Fibroblast of lung (primary cell): Measurements from ENCODE around the gene CLCF1. TPM values are rescaled to one million over a fixed set of nuclear protein-coding genes. Genes with fewer than 3 reads are reported as not detected.
"Not testable (repeated sequence)": the region's sequence is repeated elsewhere in the genome, so short reads cannot be mapped to it uniquely, and the experiment has no call there.

Experiments
- DNase-seq, 2 donors: peaks; one replicate each; pipeline versions ENCODE4 v3.0.0 to v3.0.0-alpha.2; 2010; ENCODE audit warnings: low read depth in 2 of 2
- H2AFZ ChIP-seq: 2 replicates; pipeline ENCODE4 v1.5.1; 2012; ENCODE audit warnings: low read length, control low read depth, inconsistent platforms
- H3K27ac ChIP-seq: 2 replicates; pipeline ENCODE4 v1.5.1; 2011; ENCODE audit warnings: low read length, control low read depth; ENCODE audit not compliant: insufficient read depth
- H3K27me3 ChIP-seq: 2 replicates; pipeline ENCODE4 v1.5.1; 2011; ENCODE audit warnings: mild to moderate bottlenecking, low read length; ENCODE audit not compliant: control insufficient read depth, insufficient read depth
- H3K36me3 ChIP-seq: 2 replicates; pipeline ENCODE4 v1.5.1; 2011; ENCODE audit warnings: low read length; ENCODE audit not compliant: control insufficient read depth, insufficient read depth
- H3K4me1 ChIP-seq: 2 replicates; pipeline ENCODE4 v1.5.1; 2011; ENCODE audit warnings: low read length; ENCODE audit not compliant: control insufficient read depth, insufficient read depth; ENCODE audit errors: extremely low read depth
- H3K4me2 ChIP-seq: 2 replicates; pipeline ENCODE4 v1.5.1; 2011; ENCODE audit warnings: low read length, control low read depth; ENCODE audit not compliant: insufficient read depth; ENCODE audit errors: extremely low read depth
- H3K4me3 ChIP-seq, 4 experiments: fragments of 200-600 bp in 1 of 4; sonication (generic) in 1 of 4; replicated peaks in 1 of 4; 2 replicates each; pipeline ENCODE4 v1.5.1; 2011 to 2016; ENCODE audit warnings: low read length in 4 of 4, low read depth in 3 of 4, mild to moderate bottlenecking in 3 of 4, control low read depth in 2 of 4, inconsistent platforms in 1 of 4, mixed read lengths in 1 of 4; ENCODE audit not compliant: insufficient read depth in 1 of 4; ENCODE audit errors: control extremely low read depth in 1 of 4
- H3K79me2 ChIP-seq: 2 replicates; pipeline ENCODE4 v1.5.1; 2012; ENCODE audit warnings: mild to moderate bottlenecking, low read length, inconsistent platforms; ENCODE audit not compliant: control insufficient read depth, insufficient read depth
- H3K9ac ChIP-seq: 2 replicates; pipeline ENCODE4 v1.5.1; 2011; ENCODE audit warnings: mild to moderate bottlenecking, low read length, control low read depth; ENCODE audit not compliant: insufficient read depth
- H3K9me3 ChIP-seq: 2 replicates; pipeline ENCODE4 v1.5.1; 2012; ENCODE audit warnings: low read depth, low read length; ENCODE audit not compliant: control insufficient read depth, insufficient read depth
- H4K20me1 ChIP-seq: 2 replicates; pipeline ENCODE4 v1.5.1; 2011; ENCODE audit warnings: low read length; ENCODE audit not compliant: control insufficient read depth, insufficient read depth; ENCODE audit errors: extremely low read depth
- EZH2 ChIP-seq: IDR thresholded peaks from 2 replicates; pipeline ENCODE4 v1.5.1; 2012; ENCODE audit warnings: low read length, control low read depth, mild to moderate bottlenecking; ENCODE audit errors: missing control alignments
- polyA plus RNA-seq, 2 donors: library from polyadenylated mRNA; depleted of rRNA in 1 of 2; stranded (reverse) in 1 of 2; unstranded in 1 of 2; fragments of >200 nt; gene quantifications; 2 replicates each; pipeline ENCODE4 v1.2.1, GENCODE V29; 2011 to 2012; ENCODE audit warnings: missing spikeins in 1 of 2
- total RNA-seq: library from RNA; depleted of rRNA; stranded (reverse); fragments of >200 nt; gene quantifications from 2 replicates; pipeline ENCODE4 v1.2.1, GENCODE V29; 2014
- TF ChIP-seq, protein P1 (sequence below), 2 donors: IDR thresholded peaks in 1 of 2; conservative IDR thresholded peaks in 1 of 2; 1 replicate in 1 of 2; 2 replicates in 1 of 2; pipeline ENCODE4 v1.5.1; 2011 to 2012; ENCODE audit warnings: low read length in 2 of 2, control low read depth in 1 of 2, inconsistent platforms in 1 of 2, low read depth in 1 of 2, mild to moderate bottlenecking in 1 of 2

The CLCF1 gene
- total and polyA plus RNA-seq, 2 donors (not counting 1 experiment from before 2014, with no cell fraction given): 2.3 to 6.0 TPM

DNA sequence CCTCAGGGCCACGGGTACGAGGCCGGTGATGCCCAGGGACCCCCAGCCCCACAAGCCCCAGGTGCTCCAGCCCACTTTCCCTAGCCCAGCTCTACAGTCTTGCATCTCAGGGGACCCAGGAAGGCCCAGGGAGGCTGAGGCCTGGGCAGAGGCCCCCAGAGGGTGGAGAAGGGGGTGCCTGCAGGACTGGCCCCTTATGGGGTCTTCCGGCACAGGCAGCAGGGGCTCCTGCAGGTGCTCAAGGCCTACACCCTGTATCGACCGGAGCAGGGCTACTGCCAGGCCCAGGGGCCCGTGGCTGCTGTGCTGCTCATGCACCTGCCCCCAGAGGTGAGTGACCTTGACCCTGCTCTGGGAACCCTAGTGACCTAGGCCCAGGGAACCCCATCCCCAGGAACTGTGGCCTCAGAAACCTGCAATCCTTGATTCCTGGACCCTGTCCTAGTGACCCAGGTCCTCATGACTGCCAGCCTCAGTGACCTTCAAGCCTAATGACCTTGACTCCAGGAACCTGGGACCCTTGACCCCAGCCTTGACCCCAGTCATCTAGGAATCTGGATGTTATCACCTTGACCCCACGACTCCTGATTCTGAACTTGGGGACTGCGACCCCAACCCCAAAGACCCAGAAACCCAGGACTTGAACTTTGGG lies 32.4 kb upstream of the CLCF1 start:
- Histone ChIP-seq H2AFZ (no peak overlapping the region), H3K4me1 (no peaks in the 10 kb centered on the region), H3K9ac (no peak overlapping the region), H3K4me3 (no peak overlapping the region), H3K9me3 (no peaks in the 10 kb centered on the region), H3K27ac (no peak overlapping the region), H3K27me3 (peaks cover 12% of the 10 kb centered on the region), H3K79me2 (peaks cover 5% of the 10 kb centered on the region), H3K4me2 (no peak overlapping the region), H3K36me3 (no peaks in the 10 kb centered on the region), H4K20me1 (no peaks in the 10 kb centered on the region)
- no peak for DNase-seq
- TF ChIP-seq, protein P1, sequence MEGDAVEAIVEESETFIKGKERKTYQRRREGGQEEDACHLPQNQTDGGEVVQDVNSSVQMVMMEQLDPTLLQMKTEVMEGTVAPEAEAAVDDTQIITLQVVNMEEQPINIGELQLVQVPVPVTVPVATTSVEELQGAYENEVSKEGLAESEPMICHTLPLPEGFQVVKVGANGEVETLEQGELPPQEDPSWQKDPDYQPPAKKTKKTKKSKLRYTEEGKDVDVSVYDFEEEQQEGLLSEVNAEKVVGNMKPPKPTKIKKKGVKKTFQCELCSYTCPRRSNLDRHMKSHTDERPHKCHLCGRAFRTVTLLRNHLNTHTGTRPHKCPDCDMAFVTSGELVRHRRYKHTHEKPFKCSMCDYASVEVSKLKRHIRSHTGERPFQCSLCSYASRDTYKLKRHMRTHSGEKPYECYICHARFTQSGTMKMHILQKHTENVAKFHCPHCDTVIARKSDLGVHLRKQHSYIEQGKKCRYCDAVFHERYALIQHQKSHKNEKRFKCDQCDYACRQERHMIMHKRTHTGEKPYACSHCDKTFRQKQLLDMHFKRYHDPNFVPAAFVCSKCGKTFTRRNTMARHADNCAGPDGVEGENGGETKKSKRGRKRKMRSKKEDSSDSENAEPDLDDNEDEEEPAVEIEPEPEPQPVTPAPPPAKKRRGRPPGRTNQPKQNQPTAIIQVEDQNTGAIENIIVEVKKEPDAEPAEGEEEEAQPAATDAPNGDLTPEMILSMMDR (conservative IDR thresholded peaks at IDR 0.05 in 1 of 2, IDR thresholded peaks at IDR 0.05 in 1 of 2; ENCODE audit: low read depth in 1 of 2, low read length in 2 of 2): no peak
- TF ChIP-seq EZH2: no peak

DNA sequence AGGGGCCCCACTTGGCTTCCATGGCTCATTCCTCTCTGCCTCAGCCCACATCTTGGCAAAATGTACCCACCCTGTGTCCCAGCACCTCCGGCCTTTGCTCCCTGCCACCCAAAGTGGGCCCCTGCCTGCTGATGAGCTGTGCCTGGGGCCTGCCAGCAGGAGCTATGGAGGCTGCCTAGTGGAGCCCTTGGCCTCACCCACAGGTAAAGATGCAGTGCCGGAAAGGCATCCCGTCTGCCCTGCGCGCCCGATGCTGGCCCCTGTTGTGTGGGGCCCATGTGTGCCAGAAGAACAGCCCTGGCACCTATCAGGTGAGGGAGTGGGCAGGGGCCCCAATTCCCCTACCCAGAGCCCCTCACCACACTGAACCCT lies 31.8 kb upstream of the CLCF1 start:
- H3K9ac ChIP-seq: no peak overlapping the region
- TF ChIP-seq, protein P1 (conservative IDR thresholded peaks at IDR 0.05 in 1 of 2, IDR thresholded peaks at IDR 0.05 in 1 of 2; ENCODE audit: low read depth in 1 of 2, low read length in 2 of 2): no peak
- no peak for TF ChIP-seq EZH2
- no peaks in the 10 kb centered on the region for H4K20me1 ChIP-seq
- no peaks in the 10 kb centered on the region for H3K9me3 ChIP-seq
- no peak overlapping the region for H3K4me3 ChIP-seq
- peaks cover 4% of the 10 kb centered on the region for H3K4me1 ChIP-seq
- no peak overlapping the region for H2AFZ ChIP-seq
- no peak overlapping the region for H3K27ac ChIP-seq
- H3K27me3 ChIP-seq: peaks cover 6% of the 10 kb centered on the region
- H3K4me2 ChIP-seq: no peak overlapping the region
- H3K36me3 ChIP-seq: no peaks in the 10 kb centered on the region
- DNase-seq: no peak
- peaks cover 12% of the 10 kb centered on the region for H3K79me2 ChIP-seq

DNA sequence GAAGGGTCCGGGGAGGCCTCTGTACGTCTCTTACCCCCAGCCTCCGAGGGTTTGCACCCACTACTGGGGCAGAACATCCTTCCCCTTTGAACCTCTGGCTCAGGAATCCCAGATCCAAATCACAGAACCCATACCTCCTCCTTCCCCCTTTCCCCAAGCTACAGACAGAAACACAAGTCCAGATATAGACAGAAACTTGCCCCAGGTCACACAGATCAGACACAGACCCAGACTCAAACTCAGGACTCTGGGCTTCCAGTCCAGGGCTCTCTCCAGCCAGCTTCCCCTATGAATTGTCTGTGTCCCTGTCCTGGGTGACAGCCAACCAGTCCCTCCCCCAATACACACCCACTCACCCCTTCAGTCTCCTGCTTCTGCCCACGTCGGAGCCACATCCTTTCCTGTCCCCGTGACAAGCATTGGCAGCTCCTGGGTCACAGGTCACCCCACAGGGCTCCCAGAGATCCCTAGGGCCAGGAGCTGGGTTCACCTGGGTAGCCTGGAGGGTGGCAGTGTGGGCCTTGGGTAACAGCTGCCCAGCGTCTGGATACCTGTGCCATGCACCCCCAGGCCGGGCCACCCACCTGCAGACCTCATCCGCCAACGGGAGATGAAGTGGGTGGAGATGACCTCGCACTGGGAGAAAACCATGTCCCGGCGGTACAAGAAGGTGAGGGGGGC lies 31.3 kb upstream of the CLCF1 start:
- H3K4me3 ChIP-seq: no peak overlapping the region
- peaks cover 6% of the 10 kb centered on the region for H3K4me1 ChIP-seq
- H4K20me1 ChIP-seq: no peaks in the 10 kb centered on the region
- no peak overlapping the region for H2AFZ ChIP-seq
- no peak for TF ChIP-seq EZH2
- TF ChIP-seq, protein P1 (conservative IDR thresholded peaks at IDR 0.05 in 1 of 2, IDR thresholded peaks at IDR 0.05 in 1 of 2; ENCODE audit: low read depth in 1 of 2, low read length in 2 of 2): no peak
- H3K27me3 ChIP-seq: peaks cover under 1% of the 10 kb centered on the region
- no peak overlapping the region for H3K27ac ChIP-seq
- no peaks in the 10 kb centered on the region for H3K36me3 ChIP-seq
- peaks cover 15% of the 10 kb centered on the region for H3K79me2 ChIP-seq
- no peak for DNase-seq
- no peak overlapping the region for H3K4me2 ChIP-seq
- no peaks in the 10 kb centered on the region for H3K9me3 ChIP-seq
- no peak overlapping the region for H3K9ac ChIP-seq

DNA sequence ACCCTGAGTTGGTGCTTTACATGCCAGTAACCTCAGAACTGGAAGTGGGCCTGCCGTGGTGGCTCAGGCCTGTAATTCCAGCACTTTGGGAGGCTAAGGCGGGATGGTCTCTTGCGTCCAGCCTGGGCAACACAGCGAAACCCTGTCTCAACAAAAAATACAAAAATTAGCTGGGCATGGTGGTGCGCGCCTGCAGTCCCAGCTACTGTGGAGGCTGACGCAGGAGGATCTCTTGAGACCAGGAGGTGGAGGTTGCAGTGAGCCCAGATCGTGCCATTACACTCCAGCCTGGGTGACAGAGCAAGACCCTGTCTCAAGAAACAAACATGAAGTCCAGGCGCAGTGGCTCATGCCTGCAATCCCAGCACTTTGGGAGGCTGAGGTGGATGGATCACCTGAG lies 29.7 kb upstream of the CLCF1 start:
- H3K9me3 ChIP-seq, H3K4me3 ChIP-seq, H3K4me2 ChIP-seq, DNase-seq, H3K9ac ChIP-seq, H4K20me1 ChIP-seq, H3K4me1 ChIP-seq, H3K27ac ChIP-seq, H2AFZ ChIP-seq, H3K27me3 ChIP-seq: not testable (repeated sequence)
- H3K36me3 ChIP-seq: peaks cover 12% of the 10 kb centered on the region
- H3K79me2 ChIP-seq: peaks cover 24% of the 10 kb centered on the region
